Measurements from ENCODE around the gene ALLC.
"Not testable (repeated sequence)": the region's sequence is repeated elsewhere in the genome, so short reads cannot be mapped to it uniquely, and the experiment has no call there.

The ALLC gene

DNA sequence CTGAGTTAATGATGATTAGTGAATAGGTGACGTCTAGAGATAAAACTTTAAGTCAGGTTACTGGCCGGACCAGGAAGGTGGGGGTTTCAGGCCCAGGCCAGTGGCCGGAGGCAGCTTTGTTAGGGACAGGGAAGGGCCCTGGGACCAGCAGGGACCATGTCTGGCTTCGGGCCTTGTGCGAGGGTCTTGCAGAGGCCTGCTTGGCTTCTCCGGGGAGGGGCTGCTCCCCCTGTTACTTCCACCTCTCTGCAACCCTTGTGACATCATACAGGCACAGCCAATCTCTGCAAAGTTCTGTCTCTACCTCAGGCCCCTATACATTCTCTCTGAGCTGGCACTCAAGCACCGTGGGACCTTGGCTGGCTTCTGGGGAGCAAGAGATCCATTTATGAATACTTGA, at the start of gene ALLC:
Gene ALLC (plus strand): TSS at position 320 of the 400 bp plus-strand sequence. CDS start 12,958 bp downstream, outside the sequence.
- DNase-seq: no peak

DNA sequence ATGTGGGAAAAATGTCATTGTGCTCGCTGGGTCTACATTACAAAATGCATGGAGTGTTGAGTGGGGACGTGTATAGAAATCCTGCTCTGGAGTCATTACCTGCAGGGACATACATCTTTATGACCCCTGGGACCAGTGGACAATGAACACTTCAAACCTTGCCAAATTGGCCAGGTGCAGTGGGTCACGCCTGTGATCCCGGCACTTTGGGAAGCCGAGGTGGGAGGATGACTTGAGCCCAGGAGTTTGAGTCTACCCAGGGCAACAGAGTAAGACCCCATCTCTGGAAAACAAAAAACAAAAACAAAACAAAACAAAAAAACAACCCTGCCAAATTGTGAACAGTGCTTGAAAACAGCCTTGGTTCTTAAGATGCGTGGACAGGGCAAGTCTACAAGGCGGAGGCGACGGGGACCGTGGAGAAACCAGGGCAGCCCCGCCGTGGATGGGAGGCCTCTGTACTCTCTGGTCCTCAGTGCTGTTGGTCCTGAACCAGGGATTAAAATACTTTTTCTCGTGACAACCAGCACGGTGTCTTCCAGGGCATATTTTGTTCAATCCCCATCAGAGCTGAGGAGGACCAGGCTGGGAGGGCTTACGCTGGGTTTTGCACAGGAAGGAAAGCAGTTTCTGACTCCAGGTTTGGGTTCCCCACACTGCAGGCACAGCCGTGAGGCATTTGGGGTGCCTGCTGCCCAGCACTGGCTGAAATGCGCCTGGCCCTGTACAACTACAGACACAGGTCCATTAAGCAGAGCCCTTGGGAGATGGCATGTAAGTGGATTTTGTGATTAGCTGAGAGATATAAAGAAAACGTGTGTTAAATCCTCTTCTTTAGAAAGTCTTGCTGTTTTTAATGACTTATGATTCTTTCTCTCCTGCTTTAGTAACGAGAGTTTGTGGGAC, 49.4 kb upstream of the ALLC start:
- DNase-seq: no peak

DNA sequence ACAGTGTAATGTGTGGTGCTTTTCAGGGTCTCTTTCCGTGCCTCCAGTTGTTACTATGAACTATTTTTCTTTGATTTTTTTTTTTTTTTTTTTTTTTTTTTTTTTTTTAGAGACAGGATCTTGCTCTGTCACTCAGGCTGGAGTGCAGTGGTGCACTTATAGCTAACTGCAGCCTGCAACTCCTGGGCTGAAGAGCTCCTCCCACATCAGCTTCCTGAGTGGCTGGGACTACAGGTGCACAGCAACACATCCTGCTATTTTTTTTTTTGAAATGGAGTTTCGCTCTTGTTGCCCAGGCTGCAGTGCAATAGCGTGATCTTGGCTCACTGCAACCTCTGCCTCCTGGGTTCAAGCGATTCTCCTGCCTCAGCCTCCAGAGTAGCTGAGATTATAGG, 48.7 kb upstream of the ALLC start:
- not testable (repeated sequence) for DNase-seq

DNA sequence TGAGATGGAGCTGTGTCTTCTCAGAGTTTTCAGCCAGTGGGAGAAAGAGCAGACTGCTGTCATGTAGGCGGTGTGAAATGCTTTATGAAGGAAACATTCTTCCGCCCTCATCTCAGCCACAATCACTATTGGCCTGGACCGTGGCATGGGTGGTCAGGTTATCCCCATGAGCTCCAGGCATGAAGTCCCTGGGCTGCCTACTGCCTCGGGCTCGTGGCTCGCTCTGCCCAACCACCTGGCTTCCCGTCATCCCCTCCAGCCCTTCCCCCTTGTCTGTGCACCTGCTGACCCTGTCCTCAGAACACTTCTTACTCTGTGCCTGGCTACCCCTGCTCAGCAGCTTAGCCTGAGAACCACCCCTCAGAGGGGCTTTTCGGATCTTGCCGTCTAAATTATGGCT, 47.6 kb upstream of the ALLC start:
- DNase-seq: no peak

- no peak for DNase-seq
Measured at GRCh38 chr2:3610881-3611505, 47.0 kb upstream of the ALLC start.

- no peak for DNase-seq
Measured at GRCh38 chr2:3611589-3611988, 46.4 kb upstream of the ALLC start.

GRCh38 chr2:3612639-3613523, 45.1 kb upstream of the ALLC start:
- no peak for DNase-seq

GRCh38 chr2:3613524-3613905, 44.5 kb upstream of the ALLC start:
- DNase-seq: no peak

DNA sequence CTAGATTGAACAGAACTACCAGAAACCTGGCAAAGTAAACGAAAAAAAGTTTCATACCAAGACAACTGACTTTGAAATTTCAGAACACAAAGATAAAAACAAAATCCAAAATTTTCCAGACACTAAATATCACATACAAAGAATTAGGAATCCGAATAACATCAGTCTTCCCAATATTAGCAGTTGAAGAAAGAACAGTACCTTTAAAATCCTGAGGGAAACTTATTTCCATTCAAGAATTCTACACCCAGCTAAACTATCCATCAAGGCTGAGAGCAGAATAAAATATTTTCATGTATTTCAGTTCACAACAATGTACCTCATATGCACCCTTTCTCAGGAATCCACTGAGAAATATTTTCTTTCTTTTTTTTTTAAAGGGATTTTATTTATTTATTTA, 43.3 kb upstream of the ALLC start:
- not testable (repeated sequence) for DNase-seq

DNA sequence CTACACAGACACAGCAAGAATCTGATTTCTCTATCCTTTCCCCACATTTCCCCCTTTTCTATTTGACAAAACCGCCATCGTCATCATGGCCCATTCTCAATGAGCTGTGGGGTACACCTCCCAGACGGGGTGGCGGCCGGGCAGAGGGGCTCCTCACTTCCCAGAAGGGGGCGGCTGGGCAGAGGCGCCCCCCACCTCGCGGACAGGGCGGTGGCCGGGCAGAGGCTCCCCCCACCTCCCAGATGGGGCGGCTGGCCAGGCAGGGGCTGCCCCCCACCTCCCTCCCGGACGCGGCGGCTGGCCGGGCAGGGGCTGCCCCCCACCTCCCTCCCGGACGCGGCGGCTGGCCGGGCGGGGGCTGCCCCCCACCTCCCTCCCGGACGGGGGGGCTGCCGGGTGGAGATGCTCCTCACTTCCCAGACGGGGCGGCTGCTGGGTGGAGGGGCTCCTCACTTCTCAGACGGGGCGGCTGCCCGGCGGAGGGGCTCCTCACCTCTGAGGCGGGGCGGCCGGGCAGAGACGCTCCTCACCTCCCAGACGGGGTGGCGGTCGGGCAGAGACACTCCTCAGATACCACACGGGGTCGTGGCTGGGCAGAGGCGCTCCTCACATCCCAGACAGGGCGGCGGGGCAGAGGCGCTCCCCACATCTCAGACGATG, 42.3 kb upstream of the ALLC start:
- not testable (repeated sequence) for DNase-seq

DNA sequence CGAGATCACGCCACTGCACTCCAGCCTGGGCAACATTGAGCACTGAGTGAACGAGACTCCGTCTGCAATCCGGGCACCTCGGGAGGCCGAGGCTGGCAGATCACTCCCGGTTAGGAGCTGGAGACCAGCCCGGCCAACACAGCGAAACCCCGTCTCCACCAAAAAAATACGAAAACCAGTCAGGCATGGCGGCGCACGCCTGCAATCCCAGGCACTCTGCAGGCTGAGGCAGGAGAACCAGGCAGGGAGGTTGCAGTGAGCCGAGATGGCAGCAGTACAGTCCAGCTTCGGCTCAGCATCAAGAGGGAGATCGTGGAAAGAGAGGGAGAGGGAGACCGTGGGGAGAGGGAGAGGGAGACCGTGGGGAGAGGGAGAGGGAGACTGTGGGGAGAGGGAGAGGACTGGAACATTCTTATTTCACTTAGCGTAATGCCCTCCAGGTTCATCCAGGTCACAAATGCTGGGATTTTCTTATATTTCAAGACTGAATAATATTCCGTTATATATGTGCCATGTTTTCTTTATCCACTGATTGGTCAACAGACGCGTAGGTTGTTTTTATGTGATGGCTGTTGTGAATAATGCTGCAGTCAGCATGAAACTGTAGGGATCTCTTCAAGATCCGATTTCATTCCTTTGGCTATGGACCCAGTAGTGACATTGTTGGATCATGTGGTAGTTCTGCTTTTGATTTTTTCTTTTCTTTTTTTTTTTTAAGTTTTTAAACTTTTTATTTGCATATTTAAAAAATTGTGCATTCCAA, 41.4 kb upstream of the ALLC start:
- not testable (repeated sequence) for DNase-seq

- DNase-seq: no peak
Measured at GRCh38 chr2:3617198-3617890, 40.7 kb upstream of the ALLC start.

GRCh38 chr2:3618367-3618766, 39.6 kb upstream of the ALLC start:
- DNase-seq: no peak

GRCh38 chr2:3619033-3619432, 39.0 kb upstream of the ALLC start:
- DNase-seq: no peak

GRCh38 chr2:3619661-3620060, 38.3 kb upstream of the ALLC start:
- not testable (repeated sequence) for DNase-seq

DNA sequence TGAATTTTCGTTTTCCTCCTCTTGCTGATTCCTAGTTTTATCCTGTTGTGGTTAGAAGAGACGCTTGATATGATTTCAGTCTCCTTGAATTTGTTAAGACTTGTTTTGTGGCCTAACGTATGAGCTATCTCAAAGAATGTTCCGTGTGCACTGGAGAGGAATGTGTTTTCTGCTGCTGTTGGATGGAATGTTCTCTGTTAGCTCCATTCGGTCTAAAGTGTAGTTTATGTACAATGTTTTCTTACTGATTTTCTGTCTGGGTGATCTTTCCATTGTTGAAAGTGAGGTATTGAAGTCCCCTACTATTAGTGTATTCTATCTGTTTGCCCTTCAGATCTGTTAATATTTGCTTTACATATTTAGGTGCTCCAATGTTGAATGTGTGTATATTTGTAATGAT, 37.2 kb upstream of the ALLC start:
- no peak for DNase-seq

DNA sequence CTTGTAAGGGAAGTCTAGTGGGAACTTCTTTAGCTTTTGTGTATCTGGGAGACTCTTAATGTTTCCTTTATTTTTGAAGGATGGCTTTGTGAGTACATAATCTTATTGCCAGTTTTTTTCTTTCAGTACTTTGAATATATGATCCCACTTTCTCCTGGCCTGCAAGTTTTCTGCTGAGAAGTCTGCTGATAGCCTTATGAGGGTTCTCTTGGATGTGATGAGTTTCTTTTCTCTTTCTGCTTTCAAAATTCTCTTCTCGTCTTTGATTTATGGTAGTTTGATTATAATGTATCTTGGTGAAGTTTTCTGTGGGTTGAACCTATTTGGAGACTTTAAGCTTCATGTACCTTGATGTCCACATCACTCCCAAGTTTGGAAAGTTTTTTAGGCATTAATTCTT, 35.0 kb upstream of the ALLC start:
- no peak for DNase-seq

DNA sequence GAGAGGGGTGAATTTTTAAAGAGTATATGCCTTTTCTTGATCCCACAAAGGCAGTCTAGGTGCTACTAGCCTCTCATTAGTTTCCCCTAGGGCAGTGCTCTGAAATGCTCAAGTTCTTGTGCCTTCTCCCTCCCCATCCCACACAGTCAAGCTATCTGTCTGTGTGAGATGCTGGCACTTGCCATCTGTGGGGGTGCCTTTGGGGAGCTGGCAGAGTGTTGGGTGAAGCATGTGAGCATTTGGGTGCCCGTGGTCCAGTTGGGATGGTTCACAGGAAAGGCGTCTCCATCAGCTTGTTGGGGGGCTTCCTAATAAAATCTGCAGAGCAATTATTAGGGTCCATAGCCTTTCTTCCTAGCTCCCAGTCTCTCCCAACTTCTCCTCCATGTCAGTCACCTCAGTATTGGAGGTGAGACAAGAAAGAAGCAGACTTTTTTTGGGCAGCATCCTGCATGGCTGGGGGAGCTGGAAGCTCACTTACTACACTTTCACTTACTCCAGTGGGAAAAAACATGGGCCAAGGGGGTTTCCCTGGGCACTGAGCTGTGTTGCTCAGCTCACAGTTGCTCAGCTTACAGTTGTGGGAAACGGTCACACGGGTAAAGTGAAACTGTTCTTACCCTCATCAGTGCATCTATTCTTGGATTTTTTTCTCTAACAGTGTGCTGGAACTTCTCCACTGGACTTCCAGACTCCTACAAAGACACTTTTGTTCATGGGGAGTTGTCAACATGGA, 33.8 kb upstream of the ALLC start:
- no peak for DNase-seq

GRCh38 chr2:3625186-3625585, 32.8 kb upstream of the ALLC start:
- no peak for DNase-seq

DNA sequence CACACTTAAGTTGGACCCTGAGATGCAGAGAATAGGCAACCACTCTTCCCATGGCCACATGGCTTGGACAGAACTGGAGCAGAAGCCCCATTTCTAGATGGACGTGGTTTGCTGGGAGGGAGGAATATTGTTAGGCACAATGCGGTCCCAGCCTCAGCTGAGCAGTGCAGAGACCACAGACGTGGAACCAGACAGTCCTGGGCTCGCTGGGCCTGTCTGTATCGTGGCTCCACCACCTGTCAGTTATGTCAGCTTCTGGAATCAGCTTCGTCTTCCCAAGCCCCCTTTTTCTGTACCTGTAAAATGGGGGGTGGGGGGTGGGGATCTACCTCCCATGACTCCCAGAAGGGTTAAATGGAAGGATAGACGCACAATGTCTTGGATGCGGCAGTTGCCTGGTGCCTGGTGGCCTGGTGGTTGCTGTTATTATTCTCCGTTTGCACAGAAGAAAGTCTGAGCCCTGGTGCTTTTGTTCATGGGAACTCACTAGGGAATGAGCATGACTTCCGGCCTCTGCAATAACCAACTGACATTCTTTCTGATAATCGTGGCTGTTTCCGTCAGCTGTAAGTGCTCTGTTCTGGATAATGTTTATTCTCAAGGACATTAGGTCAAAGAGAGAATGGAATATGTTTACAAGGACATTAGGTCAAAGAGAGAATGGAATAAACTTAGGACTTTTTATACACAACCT, 31.7 kb upstream of the ALLC start:
- no peak for DNase-seq

All from NCI-H1092 (cell line).